Gastrocnemius medialis (tissue), 4 donors: ENCODE data around the gene PARP15.

ENCODE experiments used
- POLR2A ChIP-seq, 2 donors: fragments of 450-650 bp; IDR thresholded peaks; one replicate each; pipeline ENCODE4 v1.6.1; 2017; ENCODE audit warnings: antibody characterized with exemption in 2 of 2, mild to moderate bottlenecking in 2 of 2, moderate library complexity in 2 of 2
- TF ChIP-seq, protein P1 (sequence below), 5 experiments: fragments of 450-650 bp in 3 of 5; fragments of 200-600 bp in 2 of 5; sonication (generic) in 2 of 5; IDR thresholded peaks in 4 of 5; conservative IDR thresholded peaks in 1 of 5; 1 replicate in 4 of 5; 2 replicates in 1 of 5; pipeline ENCODE4 v1.5.1; 2016 to 2019; ENCODE audit warnings: antibody characterized with exemption in 5 of 5, mild to moderate bottlenecking in 3 of 5, moderate library complexity in 3 of 5

DNA sequence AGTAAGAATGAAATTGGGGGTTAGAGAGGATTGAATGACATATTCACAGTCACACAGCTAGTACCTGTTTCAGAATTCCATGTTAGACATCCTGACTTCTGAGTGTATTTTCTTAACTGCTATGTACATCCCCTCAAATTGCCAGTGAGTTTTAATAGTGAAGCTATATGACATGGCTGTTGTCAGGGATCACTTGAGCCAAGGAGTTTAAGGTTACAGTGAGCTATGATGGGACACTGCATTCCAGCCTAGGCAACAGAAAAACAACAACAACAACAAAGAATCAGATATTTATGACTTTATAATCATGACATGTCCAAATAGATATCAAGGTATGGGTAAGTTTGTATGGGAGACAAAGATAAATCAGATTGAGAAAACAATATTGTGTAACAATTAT lies 16.6 kb downstream of the PARP15 start:
- TF ChIP-seq, protein P1, sequence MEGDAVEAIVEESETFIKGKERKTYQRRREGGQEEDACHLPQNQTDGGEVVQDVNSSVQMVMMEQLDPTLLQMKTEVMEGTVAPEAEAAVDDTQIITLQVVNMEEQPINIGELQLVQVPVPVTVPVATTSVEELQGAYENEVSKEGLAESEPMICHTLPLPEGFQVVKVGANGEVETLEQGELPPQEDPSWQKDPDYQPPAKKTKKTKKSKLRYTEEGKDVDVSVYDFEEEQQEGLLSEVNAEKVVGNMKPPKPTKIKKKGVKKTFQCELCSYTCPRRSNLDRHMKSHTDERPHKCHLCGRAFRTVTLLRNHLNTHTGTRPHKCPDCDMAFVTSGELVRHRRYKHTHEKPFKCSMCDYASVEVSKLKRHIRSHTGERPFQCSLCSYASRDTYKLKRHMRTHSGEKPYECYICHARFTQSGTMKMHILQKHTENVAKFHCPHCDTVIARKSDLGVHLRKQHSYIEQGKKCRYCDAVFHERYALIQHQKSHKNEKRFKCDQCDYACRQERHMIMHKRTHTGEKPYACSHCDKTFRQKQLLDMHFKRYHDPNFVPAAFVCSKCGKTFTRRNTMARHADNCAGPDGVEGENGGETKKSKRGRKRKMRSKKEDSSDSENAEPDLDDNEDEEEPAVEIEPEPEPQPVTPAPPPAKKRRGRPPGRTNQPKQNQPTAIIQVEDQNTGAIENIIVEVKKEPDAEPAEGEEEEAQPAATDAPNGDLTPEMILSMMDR (IDR thresholded peaks at IDR 0.05 in 4 of 5, conservative IDR thresholded peaks at IDR 0.05 in 1 of 5): no peak
- TF ChIP-seq POLR2A (IDR thresholded peaks at IDR 0.05): no peak
